Measurements from ENCODE around the gene GPSM3.

GPSM3 gene

DNA sequence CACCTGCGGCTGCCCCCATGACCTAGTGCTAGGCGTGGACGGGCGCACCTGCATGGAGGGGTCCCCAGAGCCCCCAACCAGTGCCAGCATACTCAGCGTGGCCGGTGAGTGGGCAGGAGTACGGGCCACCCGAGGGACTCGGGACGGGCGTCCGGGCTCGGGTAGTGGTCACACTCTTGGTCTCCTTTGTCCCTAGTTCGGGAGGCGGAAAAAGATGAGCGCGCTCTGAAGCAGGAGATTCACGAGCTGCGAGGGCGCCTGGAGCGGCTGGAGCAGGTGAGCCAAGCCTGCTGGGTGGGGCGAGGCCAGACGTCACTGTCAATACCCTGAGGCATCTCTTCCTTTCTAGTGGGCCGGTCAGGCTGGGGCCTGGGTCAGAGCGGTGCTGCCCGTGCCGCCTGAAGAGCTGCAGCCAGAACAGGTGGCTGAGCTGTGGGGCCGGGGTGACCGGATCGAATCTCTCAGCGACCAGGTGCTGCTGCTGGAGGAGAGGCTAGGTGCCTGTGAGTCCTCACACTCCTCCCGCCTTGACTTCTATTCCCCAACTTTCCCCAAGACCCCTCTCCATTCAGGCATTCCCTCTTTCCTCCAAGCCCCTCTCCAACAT lies 25.2 kb downstream of the GPSM3 start:
- no peak for DNase-seq (ENCODE audit: low read depth in 2 of 2)
- H3K4me3 ChIP-seq (replicated peaks in 1 of 2; ENCODE audit: low read depth in 2 of 2, low read length in 2 of 2): no peak overlapping the region
- TF ChIP-seq, protein P1, sequence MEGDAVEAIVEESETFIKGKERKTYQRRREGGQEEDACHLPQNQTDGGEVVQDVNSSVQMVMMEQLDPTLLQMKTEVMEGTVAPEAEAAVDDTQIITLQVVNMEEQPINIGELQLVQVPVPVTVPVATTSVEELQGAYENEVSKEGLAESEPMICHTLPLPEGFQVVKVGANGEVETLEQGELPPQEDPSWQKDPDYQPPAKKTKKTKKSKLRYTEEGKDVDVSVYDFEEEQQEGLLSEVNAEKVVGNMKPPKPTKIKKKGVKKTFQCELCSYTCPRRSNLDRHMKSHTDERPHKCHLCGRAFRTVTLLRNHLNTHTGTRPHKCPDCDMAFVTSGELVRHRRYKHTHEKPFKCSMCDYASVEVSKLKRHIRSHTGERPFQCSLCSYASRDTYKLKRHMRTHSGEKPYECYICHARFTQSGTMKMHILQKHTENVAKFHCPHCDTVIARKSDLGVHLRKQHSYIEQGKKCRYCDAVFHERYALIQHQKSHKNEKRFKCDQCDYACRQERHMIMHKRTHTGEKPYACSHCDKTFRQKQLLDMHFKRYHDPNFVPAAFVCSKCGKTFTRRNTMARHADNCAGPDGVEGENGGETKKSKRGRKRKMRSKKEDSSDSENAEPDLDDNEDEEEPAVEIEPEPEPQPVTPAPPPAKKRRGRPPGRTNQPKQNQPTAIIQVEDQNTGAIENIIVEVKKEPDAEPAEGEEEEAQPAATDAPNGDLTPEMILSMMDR (IDR thresholded peaks at IDR 0.05; ENCODE audit: low read depth, low read length): no peak

DNA sequence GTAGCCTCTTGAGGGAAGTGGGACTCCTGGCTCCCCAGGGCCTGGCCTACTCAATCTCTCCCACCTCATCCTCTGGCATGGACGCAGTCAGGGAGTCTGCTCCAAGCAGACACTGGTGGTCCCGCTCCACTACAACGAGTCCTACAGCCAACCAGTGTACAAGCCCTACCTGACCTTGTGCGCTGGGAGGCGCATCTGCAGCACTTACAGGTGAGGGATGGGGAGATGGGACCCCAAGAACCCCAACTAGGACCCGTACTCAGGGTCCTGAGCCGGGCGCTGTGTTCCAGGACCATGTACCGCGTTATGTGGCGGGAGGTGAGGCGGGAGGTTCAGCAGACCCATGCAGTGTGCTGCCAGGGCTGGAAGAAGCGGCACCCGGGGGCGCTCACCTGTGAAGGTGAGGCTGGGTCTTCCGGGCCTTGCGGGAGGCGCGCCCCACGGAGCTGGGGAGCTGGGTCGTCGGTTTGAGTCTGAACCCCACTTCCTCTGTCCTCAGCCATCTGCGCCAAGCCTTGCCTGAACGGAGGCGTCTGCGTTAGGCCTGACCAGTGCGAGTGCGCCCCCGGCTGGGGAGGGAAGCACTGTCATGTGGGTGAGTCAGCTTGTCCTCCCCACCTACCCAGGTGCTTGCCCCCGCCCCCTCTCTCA lies 25.9 kb downstream of the GPSM3 start:
- TF ChIP-seq, protein P1 (IDR thresholded peaks at IDR 0.05; ENCODE audit: low read depth, low read length): no peak
- no peak overlapping the region for H3K4me3 ChIP-seq (replicated peaks in 1 of 2; ENCODE audit: low read depth in 2 of 2, low read length in 2 of 2)
- no peak for DNase-seq (ENCODE audit: low read depth in 2 of 2)

DNA sequence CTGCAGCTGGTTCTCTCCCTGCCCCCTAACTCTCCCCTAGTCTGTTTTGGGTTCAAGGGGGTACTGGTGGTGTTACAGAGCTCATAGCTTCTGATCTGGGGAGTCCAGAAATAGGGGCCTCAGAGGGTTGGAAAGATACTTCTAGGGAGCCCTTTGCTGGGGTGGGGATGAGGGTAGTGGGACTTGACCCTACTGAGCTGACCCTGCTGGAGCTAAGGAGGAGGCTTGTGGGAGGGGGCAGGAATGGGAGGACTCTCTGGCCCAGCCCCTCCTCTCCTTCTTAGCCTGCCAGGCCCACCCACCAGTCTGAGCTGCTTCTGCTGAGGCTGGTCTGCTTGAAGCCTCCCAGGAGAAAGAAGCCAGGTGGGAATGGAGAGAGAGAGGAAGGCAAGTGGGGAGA lies 28.1 kb downstream of the GPSM3 start, which contains the start of gene EGFL8:
Gene EGFL8, plus strand, starts transcription at position 301 of the 400 bp plus-strand sequence. CDS start 1,571 bp downstream, outside the sequence.
- H3K4me3 ChIP-seq (replicated peaks in 1 of 2; ENCODE audit: low read depth in 2 of 2, low read length in 2 of 2): no peak within 1 kb of the TSS
- TF ChIP-seq, protein P1 (IDR thresholded peaks at IDR 0.05; ENCODE audit: low read depth, low read length): no peak

DNA sequence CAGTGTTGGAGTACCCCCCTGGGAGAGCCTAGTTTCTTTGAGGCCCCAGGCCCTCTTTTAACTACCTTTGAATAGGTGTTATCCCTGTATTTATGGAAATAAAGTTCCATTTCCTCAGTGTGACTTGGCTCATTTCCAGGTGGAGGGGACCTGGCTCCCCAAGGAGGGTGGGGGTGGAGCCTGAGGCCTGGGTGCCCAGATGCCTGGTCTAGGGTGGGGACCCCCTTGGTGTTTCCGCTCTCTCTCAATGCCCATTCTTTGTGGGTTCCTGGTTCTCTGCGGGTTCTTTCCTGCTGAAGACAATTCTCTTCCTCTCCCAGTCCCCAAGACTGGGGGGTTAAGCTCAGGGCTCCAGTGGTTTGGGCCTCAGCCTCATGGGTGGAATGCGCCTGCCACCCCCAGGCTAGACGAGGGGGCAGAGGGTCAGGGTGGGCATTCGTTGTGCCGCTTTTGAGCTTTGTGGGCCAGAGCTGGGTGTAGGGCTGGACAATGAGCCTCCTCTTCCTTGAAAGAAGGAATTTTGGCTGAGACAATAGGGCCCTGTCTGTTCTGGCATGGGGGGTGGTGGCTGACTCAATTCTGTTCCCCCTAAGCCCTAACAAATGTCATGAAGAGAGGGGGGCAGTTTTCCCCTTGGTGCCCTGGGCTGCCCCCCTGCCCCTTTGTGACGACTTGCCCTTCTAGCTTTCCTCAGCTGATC lies 28.7 kb downstream of the GPSM3 start:
- TF ChIP-seq, protein P1 (IDR thresholded peaks at IDR 0.05; ENCODE audit: low read depth, low read length): no peak
- no peak overlapping the region for H3K4me3 ChIP-seq (replicated peaks in 1 of 2; ENCODE audit: low read depth in 2 of 2, low read length in 2 of 2)

More for the DNA sequence above, 28.1 kb downstream of the GPSM3 start, which contains the start of gene EGFL8:
- DNase-seq (ENCODE audit: low read depth in 2 of 2): no peak

DNA sequence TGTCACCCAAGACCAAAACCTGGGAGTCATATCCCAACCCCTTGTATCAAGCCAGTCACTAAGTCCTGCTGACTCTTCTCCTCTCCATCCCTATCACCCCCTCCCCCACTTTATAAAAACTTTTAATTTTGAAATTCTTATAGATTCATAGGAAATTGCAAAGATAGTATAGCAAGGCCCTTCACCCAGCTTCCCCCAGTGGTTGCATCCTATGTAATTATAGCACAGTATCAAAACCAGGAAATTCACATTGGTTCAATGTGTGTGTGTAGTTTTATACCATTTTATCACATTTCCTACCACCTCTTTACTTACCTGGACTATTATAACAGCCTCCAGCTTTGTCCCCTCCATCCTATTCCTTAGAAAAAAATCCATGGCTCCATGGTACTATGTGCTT lies 34.4 kb downstream of the GPSM3 start:
- DNase-seq (ENCODE audit: low read depth in 2 of 2): no peak
- TF ChIP-seq, protein P1 (IDR thresholded peaks at IDR 0.05; ENCODE audit: low read depth, low read length): no peak
- H3K4me3 ChIP-seq (replicated peaks in 1 of 2; ENCODE audit: low read depth in 2 of 2, low read length in 2 of 2): no peak overlapping the region

More for the DNA sequence above, 28.7 kb downstream of the GPSM3 start:
- no peak for DNase-seq (ENCODE audit: low read depth in 2 of 2)

DNA sequence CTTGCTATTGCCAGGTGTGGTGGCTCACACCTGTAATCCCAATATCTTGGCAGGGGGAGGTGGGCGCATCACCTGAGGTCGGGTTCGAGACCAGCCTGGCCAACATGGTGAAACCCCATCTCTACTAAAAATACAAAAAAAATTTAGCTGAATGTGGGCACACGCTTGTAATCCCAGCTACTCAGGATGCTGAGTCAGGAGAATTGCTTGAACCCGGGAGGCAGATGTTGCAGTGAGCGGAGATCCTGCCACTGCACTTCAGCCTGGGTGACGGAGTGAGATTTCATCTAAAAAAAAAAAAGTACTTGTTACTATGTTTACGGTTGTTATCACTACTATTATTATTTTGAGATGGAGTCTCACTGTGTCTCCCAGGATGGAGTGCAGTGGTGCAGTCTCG lies 35.6 kb downstream of the GPSM3 start:
- TF ChIP-seq, protein P1 (IDR thresholded peaks at IDR 0.05; ENCODE audit: low read depth, low read length): no peak
- DNase-seq (ENCODE audit: low read depth in 2 of 2): no peak

More for the DNA sequence above, 35.6 kb downstream of the GPSM3 start:
- no peak overlapping the region for H3K4me3 ChIP-seq (replicated peaks in 1 of 2; ENCODE audit: low read depth in 2 of 2, low read length in 2 of 2)

Data from cardiac fibroblast (primary cell).